ENCODE measurements around the gene PHEX.

PHEX gene

GRCh38 chrX:22177950-22178515 is 145.9 kb downstream of the PHEX start:
- Histone ChIP-seq H3K9me3 (ENCODE audit: insufficient read depth, low read length) (no peaks in the 10 kb centered on the region), H3K4me3 (ENCODE audit: low read length) (no peak overlapping the region), H3K27me3 (ENCODE audit: low read depth, low read length) (no peaks in the 10 kb centered on the region), H3K27ac (ENCODE audit: low read length) (no peak overlapping the region), H3K4me2 (ENCODE audit: low read length) (no peak overlapping the region), H3K9ac (ENCODE audit: low read length) (no peak overlapping the region), H3K4me1 (ENCODE audit: low read length) (no peaks in the 10 kb centered on the region), H3K79me2 (ENCODE audit: low read length) (no peaks in the 10 kb centered on the region), H4K20me1 (ENCODE audit: insufficient read depth, low read length) (no peaks in the 10 kb centered on the region), H2AFZ (ENCODE audit: low read depth, low read length) (no peak overlapping the region), H3K36me3 (replicated peaks; ENCODE audit: low read depth, low read length) (no peaks in the 10 kb centered on the region)
- TF ChIP-seq CTCF (IDR thresholded peaks at IDR 0.05; ENCODE audit: low read depth, low read length) (no peak), EZH2phosphoT487 (IDR thresholded peaks at IDR 0.05; ENCODE audit: low read depth) (no peak)

- no peak overlapping the region for H3K27ac ChIP-seq (ENCODE audit: low read length)
Observed at GRCh38 chrX:22184096-22184495, 152.0 kb downstream of the PHEX start.

GRCh38 chrX:22186165-22186564 is 154.0 kb downstream of the PHEX start:
- H3K27ac ChIP-seq (ENCODE audit: low read length) = no peak overlapping the region
- no peak overlapping the region for H3K4me2 ChIP-seq (ENCODE audit: low read length)
- H4K20me1 ChIP-seq (ENCODE audit: insufficient read depth, low read length) = no peaks in the 10 kb centered on the region
- no peaks in the 10 kb centered on the region for H3K36me3 ChIP-seq (replicated peaks; ENCODE audit: low read depth, low read length)
- no peaks in the 10 kb centered on the region for H3K79me2 ChIP-seq (ENCODE audit: low read length)
- no peaks in the 10 kb centered on the region for H3K9me3 ChIP-seq (ENCODE audit: insufficient read depth, low read length)
- no peak overlapping the region for H3K9ac ChIP-seq (ENCODE audit: low read length)
- H3K4me3 ChIP-seq (ENCODE audit: low read length) = no peak overlapping the region
- H3K4me1 ChIP-seq (ENCODE audit: low read length) = no peaks in the 10 kb centered on the region
- no peaks in the 10 kb centered on the region for H3K27me3 ChIP-seq (ENCODE audit: low read depth, low read length)
- no peak overlapping the region for H2AFZ ChIP-seq (ENCODE audit: low read depth, low read length)
- no peak for TF ChIP-seq EZH2phosphoT487 (IDR thresholded peaks at IDR 0.05; ENCODE audit: low read depth)
- no peak for TF ChIP-seq CTCF (IDR thresholded peaks at IDR 0.05; ENCODE audit: low read depth, low read length)

More at GRCh38 chrX:22184096-22184495, 152.0 kb downstream of the PHEX start:
- no peak overlapping the region for H3K4me3 ChIP-seq (ENCODE audit: low read length)
- TF ChIP-seq CTCF (IDR thresholded peaks at IDR 0.05; ENCODE audit: low read depth, low read length) (no peak), EZH2phosphoT487 (IDR thresholded peaks at IDR 0.05; ENCODE audit: low read depth) (no peak)
- H2AFZ ChIP-seq (ENCODE audit: low read depth, low read length) = no peak overlapping the region
- H3K4me1 ChIP-seq (ENCODE audit: low read length) = no peaks in the 10 kb centered on the region
- H3K4me2 ChIP-seq (ENCODE audit: low read length) = no peak overlapping the region
- no peaks in the 10 kb centered on the region for H4K20me1 ChIP-seq (ENCODE audit: insufficient read depth, low read length)
- H3K79me2 ChIP-seq (ENCODE audit: low read length) = no peaks in the 10 kb centered on the region
- H3K27me3 ChIP-seq (ENCODE audit: low read depth, low read length) = no peaks in the 10 kb centered on the region
- no peaks in the 10 kb centered on the region for H3K9me3 ChIP-seq (ENCODE audit: insufficient read depth, low read length)
- no peak overlapping the region for H3K9ac ChIP-seq (ENCODE audit: low read length)
- no peaks in the 10 kb centered on the region for H3K36me3 ChIP-seq (replicated peaks; ENCODE audit: low read depth, low read length)

GRCh38 chrX:22192419-22193060 is 160.4 kb downstream of the PHEX start:
- TF ChIP-seq CTCF (IDR thresholded peaks at IDR 0.05; ENCODE audit: low read depth, low read length) (peak; percentile 59), EZH2phosphoT487 (IDR thresholded peaks at IDR 0.05; ENCODE audit: low read depth) (no peak)
- peak overlapping the region; percentile 96 for H2AFZ ChIP-seq (ENCODE audit: low read depth, low read length)
- H3K9ac ChIP-seq (ENCODE audit: low read length) = peak overlapping the region; percentile 36; the same call in 1 of the 2 replicates
- H3K9me3 ChIP-seq (ENCODE audit: insufficient read depth, low read length) = no peaks in the 10 kb centered on the region
- peak overlapping the region; percentile 64 for H3K4me3 ChIP-seq (ENCODE audit: low read length)
- H3K27me3 ChIP-seq (ENCODE audit: low read depth, low read length) = no peaks in the 10 kb centered on the region
- H4K20me1 ChIP-seq (ENCODE audit: insufficient read depth, low read length) = no peaks in the 10 kb centered on the region
- H3K36me3 ChIP-seq (replicated peaks; ENCODE audit: low read depth, low read length) = no peaks in the 10 kb centered on the region
- H3K79me2 ChIP-seq (ENCODE audit: low read length) = no peaks in the 10 kb centered on the region
- peaks cover 19% of the 10 kb centered on the region for H3K4me1 ChIP-seq (ENCODE audit: low read length)
- peak overlapping the region; percentile 80 for H3K4me2 ChIP-seq (ENCODE audit: low read length)
- H3K27ac ChIP-seq (ENCODE audit: low read length) = no peak overlapping the region

Measured in OCI-LY3 (cell line).